22Rv1 (cell line): ENCODE results near the gene GPR17.

Source experiments
- H3K27ac ChIP-seq: fragments of 450-650 bp; 2 replicates; pipeline ENCODE4 v1.5.1; 2017
- ZFX ChIP-seq: fragments of 450-650 bp; IDR thresholded peaks from 2 replicates; pipeline ENCODE4 v1.6.1; 2017; ENCODE audit warnings: antibody characterized with exemption, borderline replicate concordance
- TF ChIP-seq, protein P1 (sequence below): fragments of 450-650 bp; IDR thresholded peaks from 2 replicates; pipeline ENCODE4 v1.5.1; 2017; ENCODE audit warnings: mild to moderate bottlenecking

The GPR17 gene

GRCh38 chr2:127660291-127660578 lies 14.3 kb downstream of the GPR17 start:
- no peak for TF ChIP-seq ZFX
- TF ChIP-seq, protein P1, sequence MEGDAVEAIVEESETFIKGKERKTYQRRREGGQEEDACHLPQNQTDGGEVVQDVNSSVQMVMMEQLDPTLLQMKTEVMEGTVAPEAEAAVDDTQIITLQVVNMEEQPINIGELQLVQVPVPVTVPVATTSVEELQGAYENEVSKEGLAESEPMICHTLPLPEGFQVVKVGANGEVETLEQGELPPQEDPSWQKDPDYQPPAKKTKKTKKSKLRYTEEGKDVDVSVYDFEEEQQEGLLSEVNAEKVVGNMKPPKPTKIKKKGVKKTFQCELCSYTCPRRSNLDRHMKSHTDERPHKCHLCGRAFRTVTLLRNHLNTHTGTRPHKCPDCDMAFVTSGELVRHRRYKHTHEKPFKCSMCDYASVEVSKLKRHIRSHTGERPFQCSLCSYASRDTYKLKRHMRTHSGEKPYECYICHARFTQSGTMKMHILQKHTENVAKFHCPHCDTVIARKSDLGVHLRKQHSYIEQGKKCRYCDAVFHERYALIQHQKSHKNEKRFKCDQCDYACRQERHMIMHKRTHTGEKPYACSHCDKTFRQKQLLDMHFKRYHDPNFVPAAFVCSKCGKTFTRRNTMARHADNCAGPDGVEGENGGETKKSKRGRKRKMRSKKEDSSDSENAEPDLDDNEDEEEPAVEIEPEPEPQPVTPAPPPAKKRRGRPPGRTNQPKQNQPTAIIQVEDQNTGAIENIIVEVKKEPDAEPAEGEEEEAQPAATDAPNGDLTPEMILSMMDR: no peak
- H3K27ac ChIP-seq: no peak overlapping the region

GRCh38 chr2:127661072-127661649 lies 15.2 kb downstream of the GPR17 start:
- TF ChIP-seq, protein P1: no peak
- TF ChIP-seq ZFX: no peak
- H3K27ac ChIP-seq: no peak overlapping the region

DNA sequence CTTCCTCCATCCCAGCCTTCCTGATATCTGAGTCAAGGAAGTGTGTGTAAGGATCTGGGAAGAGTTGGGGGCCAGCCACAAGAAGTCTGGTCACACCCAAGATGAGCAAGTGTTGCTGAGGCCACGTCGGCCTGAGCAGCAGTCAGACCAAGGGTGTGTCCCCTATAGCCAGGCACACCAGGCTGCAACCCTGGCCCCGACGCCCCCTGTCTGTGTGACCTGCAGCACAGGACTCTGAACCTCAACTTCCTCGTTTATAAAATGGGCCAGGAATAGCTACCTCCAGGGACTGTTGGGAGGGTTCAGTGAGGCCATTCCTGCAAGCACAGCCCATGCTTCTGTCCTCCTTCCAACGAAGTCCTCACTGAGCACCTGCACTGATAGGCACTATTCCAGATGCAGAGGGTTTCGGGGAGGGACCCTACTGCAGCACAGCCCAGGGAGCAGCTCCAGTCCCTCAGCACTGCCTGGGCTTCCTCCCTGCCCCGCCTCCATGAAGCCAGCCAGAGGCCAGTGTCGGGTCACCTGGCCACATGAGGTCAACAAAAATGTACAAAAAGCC lies 16.1 kb downstream of the GPR17 start:
- no peak for TF ChIP-seq ZFX
- TF ChIP-seq, protein P1: no peak
- H3K27ac ChIP-seq: no peak overlapping the region

DNA sequence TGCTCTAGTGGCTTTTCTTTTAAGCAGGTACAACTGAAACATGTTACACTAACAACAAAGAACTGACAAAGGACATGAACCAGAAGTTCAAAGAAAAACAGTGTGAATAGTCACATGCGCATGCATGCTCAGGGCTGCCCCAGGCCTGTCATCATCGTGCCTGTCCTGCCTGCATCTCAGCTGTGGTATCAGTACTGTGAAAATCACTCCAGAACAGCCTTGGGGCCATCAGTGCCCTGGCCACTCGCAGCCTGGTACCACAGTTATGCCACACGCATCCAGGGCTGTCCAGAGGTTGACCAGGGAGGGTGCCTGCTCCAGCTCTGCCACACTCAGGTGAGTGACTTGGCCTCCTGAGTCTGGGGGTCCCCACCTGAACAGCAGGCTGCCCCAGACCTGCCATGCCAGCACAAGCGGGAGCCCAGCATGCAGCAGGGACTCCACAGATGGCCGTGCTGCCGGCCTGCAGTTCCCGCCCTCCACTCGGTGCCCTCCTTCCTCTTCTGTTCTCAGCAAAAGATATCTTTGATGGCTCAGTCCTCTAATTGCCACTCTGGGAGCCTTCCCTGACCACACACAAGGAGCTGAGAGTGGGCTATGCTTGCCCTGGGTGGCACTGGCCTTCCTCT lies 17.1 kb downstream of the GPR17 start:
- no peak overlapping the region for H3K27ac ChIP-seq
- TF ChIP-seq, protein P1: no peak
- no peak for TF ChIP-seq ZFX

DNA sequence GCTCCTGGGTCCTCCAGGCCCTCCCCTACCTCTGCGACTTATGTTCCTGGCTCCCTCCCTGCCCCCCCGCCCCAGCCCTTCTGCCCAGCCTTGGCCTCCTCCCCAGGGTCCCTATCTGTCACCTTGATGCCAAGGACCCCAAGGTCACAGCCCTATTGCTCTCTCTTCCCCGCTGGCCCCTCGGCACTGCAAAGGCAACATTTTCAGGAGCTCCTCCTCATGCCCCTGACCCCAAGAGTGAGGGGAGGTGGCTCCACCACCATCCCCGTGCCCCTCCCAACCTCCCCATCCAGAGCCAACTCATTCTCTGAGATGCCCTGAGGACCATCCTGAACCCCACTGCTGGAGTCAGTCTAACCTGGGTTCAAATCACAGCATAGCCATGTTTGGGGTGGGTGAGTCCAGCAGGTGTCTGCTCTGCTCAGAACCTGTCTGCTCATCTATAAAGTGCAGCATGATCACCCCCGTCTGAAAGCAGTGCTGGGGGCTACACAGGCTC lies 17.7 kb downstream of the GPR17 start:
- TF ChIP-seq, protein P1: no peak
- TF ChIP-seq ZFX: no peak
- no peak overlapping the region for H3K27ac ChIP-seq

DNA sequence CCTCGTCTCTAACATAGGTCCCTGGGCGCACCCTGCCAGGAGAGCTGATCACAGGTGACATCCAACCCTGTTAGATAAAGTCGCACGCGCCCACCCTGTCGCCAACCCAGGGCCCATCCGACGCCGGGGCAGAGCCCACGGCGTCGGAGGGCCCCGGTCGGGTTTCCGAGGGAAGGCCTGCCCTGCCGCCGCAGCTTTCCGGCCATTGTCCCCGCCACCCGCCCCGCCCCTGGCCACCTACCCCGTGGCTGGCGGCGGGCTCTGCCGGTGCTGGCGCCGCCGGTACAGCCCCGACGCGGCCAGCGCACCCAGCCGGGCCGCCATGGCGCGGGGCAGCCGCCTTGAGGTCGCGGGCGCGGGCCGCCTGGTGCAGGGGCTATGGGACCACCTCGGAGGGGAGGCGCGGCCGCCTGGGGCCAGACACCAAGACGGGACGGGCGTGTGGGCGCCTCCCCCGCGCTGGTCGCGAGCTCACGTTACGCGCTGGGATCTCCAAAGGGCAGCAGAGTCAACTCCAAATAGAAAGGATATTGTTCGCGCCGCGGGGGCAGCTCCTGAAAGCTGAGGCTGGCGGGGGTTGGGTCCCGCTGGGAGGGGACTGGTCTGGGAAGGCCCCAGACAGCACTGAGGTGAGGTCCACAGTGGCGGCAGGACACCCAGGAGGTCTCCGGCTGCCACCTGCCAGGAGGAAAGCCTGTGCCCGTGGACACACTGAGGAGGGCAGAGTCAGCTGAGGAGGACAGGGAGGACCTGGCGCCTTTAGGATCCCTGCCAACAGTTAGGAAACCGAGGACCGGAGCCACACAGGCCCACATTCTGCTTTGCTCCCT lies 18.3 kb downstream of the GPR17 start:
- TF ChIP-seq ZFX: no peak

DNA sequence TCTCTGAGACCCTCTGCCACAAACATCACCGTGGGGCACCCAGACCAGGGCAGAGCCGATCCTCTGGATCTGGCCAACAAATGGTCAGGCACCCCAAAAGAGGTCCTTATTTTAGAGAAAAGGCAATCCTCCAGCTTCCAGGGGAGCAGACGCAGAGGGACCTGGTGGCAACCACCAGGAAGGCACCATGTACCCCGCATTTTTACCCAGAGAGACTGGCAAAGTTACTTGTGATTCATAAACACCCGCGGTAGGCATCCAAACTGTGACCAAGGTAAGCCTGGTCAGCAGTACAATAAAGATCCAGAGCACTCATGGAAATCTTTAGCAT lies 18.9 kb downstream of the GPR17 start:
- TF ChIP-seq, protein P1: no peak
- no peak for TF ChIP-seq ZFX
- H3K27ac ChIP-seq: no peak overlapping the region

More for the DNA sequence above, 18.3 kb downstream of the GPR17 start:
- H3K27ac ChIP-seq: no peak overlapping the region
